ENCODE measurements around the gene FHAD1. TPM values are rescaled to one million over a fixed set of nuclear protein-coding genes. Genes with fewer than 3 reads are reported as not detected.

FHAD1 gene
- polyA plus RNA-seq, 4 donors, result 2.9 to 9.8 (median 3.3) TPM

DNA sequence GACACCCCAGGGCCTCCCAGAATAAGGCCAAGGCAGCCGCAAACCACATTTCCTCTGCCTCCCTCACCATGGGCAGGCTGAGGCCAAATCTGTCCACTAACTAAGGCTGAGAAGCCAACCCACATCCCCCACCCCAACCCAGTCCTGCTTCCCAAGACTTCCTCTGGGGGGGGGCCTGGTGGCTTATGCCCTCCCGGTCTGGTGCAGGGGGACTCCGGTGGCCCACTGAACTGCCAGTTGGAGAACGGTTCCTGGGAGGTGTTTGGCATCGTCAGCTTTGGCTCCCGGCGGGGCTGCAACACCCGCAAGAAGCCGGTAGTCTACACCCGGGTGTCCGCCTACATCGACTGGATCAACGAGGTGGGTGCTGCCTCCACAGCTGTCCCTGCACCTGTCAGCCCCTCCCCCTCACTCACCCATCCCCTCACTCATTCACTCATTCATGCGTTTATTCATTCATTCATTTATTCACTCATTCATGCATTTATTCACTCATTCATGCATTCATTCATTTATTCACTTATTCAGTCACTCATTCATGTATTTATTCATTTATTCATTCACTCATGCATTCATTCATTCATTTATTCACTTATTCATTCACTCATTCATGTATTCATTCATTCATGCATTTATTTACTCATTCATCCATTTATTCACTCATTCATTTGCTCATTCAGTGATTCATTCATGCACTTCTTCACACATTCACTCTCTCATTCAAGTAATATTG, 198.5 kb downstream of the FHAD1 start:
- DNase-seq (ENCODE audit: low read depth in 4 of 4, low spot score in 3 of 4), result no peak

DNA sequence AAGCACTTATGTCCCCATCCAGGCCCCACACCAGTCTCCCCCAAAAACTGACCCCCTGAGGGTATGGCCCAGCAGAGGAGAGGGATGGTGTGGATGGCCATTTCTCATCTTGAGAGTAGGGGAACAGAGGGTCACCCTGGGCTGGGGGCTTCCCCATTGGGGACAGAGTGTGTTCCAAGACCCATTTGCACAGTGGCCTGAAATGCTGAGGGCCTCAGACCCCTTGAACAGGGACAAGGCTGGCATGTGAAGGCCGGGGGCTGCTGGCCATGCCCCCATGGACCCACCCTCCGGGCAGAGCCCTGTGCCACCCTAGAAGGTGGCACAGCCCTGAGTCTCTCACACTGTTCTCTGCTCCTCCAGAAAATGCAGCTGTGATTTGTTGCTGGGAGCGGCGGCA, 199.2 kb downstream of the FHAD1 start:
- no peak for DNase-seq (ENCODE audit: low read depth in 4 of 4, low spot score in 3 of 4)

Other genes starting within 250 kb of the FHAD1 start
- gene TMEM51, start 93.5 kb upstream of the FHAD1 start, polyA plus RNA-seq (ENCODE audit: insufficient read length in 4 of 4), result 10 to 100 TPM; 20.0 to 23.2 (median 20.9) TPM
- gene EFHD2, start 162.7 kb downstream of the FHAD1 start, polyA plus RNA-seq (ENCODE audit: insufficient read length in 4 of 4), result 10 to 100 TPM; 11.5 to 17.1 (median 14.7) TPM
- under 1 TPM in 2 of 4 donors, not detected in 2; 0.06 to 0.21 TPM for gene CTRC, start 191.2 kb downstream of the FHAD1 start, polyA plus RNA-seq (ENCODE audit: insufficient read length in 4 of 4)
- gene CELA2A, start 209.5 kb downstream of the FHAD1 start, polyA plus RNA-seq (ENCODE audit: insufficient read length in 4 of 4), result not detected
- 1 to 10 TPM in 1 of 4 donors, under 1 TPM in 2, not detected in 1; 0.41 to 1.0 (median 0.79) TPM for gene CELA2B, start 228.9 kb downstream of the FHAD1 start, polyA plus RNA-seq (ENCODE audit: insufficient read length in 4 of 4)

All from left renal pelvis (tissue), 4 donors.